Vagina (tissue), 2 donors: Measurements from ENCODE around the gene SPATA24.

ENCODE experiments used
- POLR2AphosphoS5 ChIP-seq, 2 donors: sonication (generic); formaldehyde crosslinking; IDR thresholded peaks; one replicate each; pipeline ENCODE4 v1.9.0; 2017; ENCODE audit warnings: antibody characterized with exemption in 2 of 2, mild to moderate bottlenecking in 2 of 2, low read depth in 1 of 2; ENCODE audit not compliant: insufficient read depth in 1 of 2
- TF ChIP-seq, protein P1 (sequence below), 3 experiments: fragments of 450-650 bp in 2 of 3; fragments of 200-600 bp in 1 of 3; sonication (generic) in 1 of 3; IDR thresholded peaks; one replicate each; pipeline ENCODE4 v1.5.1; 2017 to 2019; ENCODE audit warnings: antibody characterized with exemption in 3 of 3, mild to moderate bottlenecking in 2 of 3, moderate library complexity in 2 of 3

GRCh38 chr5:139358064-139358463 is 45.8 kb downstream of the SPATA24 start:
- TF ChIP-seq, protein P1, sequence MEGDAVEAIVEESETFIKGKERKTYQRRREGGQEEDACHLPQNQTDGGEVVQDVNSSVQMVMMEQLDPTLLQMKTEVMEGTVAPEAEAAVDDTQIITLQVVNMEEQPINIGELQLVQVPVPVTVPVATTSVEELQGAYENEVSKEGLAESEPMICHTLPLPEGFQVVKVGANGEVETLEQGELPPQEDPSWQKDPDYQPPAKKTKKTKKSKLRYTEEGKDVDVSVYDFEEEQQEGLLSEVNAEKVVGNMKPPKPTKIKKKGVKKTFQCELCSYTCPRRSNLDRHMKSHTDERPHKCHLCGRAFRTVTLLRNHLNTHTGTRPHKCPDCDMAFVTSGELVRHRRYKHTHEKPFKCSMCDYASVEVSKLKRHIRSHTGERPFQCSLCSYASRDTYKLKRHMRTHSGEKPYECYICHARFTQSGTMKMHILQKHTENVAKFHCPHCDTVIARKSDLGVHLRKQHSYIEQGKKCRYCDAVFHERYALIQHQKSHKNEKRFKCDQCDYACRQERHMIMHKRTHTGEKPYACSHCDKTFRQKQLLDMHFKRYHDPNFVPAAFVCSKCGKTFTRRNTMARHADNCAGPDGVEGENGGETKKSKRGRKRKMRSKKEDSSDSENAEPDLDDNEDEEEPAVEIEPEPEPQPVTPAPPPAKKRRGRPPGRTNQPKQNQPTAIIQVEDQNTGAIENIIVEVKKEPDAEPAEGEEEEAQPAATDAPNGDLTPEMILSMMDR (IDR thresholded peaks at IDR 0.05) = no peak
- TF ChIP-seq POLR2AphosphoS5 (IDR thresholded peaks at IDR 0.05; ENCODE audit: insufficient read depth in 1 of 2, low read depth in 1 of 2) = no peak
